Measurements from ENCODE around the gene NFIX.

NFIX gene

DNA sequence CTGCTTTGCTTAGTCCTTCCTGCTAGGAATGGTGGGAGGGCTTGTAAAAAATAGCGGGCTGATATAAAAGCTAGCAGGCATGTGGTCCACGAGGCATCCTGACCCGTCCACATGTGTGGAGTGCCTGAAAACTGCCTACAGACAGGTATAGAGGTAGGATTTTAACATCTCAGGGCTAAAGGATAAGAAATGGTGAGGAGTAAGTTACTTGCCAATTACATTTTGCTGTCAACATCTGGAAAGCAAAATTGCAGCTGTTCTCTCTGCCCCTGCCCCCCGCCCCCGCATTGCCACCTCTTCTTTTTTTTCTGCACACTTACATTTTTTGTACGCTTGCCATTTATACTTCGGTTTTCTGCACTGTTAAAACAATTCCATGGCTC, 21.0 kb downstream of the NFIX start:
- TF ChIP-seq, protein P1, sequence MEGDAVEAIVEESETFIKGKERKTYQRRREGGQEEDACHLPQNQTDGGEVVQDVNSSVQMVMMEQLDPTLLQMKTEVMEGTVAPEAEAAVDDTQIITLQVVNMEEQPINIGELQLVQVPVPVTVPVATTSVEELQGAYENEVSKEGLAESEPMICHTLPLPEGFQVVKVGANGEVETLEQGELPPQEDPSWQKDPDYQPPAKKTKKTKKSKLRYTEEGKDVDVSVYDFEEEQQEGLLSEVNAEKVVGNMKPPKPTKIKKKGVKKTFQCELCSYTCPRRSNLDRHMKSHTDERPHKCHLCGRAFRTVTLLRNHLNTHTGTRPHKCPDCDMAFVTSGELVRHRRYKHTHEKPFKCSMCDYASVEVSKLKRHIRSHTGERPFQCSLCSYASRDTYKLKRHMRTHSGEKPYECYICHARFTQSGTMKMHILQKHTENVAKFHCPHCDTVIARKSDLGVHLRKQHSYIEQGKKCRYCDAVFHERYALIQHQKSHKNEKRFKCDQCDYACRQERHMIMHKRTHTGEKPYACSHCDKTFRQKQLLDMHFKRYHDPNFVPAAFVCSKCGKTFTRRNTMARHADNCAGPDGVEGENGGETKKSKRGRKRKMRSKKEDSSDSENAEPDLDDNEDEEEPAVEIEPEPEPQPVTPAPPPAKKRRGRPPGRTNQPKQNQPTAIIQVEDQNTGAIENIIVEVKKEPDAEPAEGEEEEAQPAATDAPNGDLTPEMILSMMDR (IDR thresholded peaks at IDR 0.05): no peak
- peaks cover 90% of the 10 kb centered on the region for H3K27me3 ChIP-seq
- H3K4me3 ChIP-seq (ENCODE audit: low read depth in 1 of 2, low read length in 1 of 2): no peak overlapping the region
- H3K9me3 ChIP-seq: no peaks in the 10 kb centered on the region
- peaks cover 5 to 26% of the 10 kb centered on the region in 2 experiments for H3K4me1 ChIP-seq (ENCODE audit: control insufficient read depth in 1 of 2, insufficient read depth in 1 of 2, low read depth in 1 of 2, low read length in 1 of 2)
- no peak overlapping the region for H3K27ac ChIP-seq
- no peaks in the 10 kb centered on the region for H3K36me3 ChIP-seq

DNA sequence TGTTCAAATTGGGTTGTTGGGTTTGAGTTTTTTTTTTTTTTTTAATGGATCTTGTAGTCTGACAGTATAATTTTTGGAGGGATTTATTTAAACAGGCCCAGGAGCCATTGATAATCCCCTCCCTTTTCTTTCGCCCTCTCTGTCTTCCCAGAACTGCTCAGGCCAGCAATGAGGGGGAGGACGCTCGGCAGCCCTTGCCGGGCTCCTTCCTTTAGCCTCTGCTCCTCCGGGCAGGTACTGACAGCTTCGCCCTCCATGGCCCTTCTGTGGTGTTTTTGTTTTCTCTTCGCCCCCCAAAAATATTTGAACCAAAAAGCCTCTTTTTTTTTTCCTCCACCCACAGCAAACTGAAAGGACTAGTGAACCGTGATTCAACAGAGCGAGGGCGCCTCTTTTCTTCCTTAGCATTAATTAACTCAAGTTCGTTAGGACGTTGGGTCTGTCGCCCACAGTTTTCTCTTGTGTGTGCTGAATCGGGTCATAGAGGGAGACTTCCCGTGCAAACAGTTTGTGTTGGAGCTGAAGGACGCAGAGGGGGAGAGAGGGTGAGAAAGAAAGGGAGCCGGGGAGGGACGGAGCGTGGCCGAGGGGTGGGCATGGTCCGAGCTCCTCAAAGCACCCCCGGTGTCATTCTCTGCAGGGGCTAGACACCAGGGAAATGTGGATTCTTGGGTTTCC, 21.5 kb downstream of the NFIX start:
- H3K4me1 ChIP-seq (ENCODE audit: control insufficient read depth in 1 of 2, insufficient read depth in 1 of 2, low read depth in 1 of 2, low read length in 1 of 2): peaks cover 5 to 26% of the 10 kb centered on the region in 2 experiments
- peaks cover 90% of the 10 kb centered on the region for H3K27me3 ChIP-seq
- TF ChIP-seq, protein P1 (IDR thresholded peaks at IDR 0.05): no peak
- no peak overlapping the region for H3K4me3 ChIP-seq (ENCODE audit: low read depth in 1 of 2, low read length in 1 of 2)
- no peaks in the 10 kb centered on the region for H3K36me3 ChIP-seq
- no peak overlapping the region for H3K27ac ChIP-seq
- H3K9me3 ChIP-seq: no peaks in the 10 kb centered on the region

DNA sequence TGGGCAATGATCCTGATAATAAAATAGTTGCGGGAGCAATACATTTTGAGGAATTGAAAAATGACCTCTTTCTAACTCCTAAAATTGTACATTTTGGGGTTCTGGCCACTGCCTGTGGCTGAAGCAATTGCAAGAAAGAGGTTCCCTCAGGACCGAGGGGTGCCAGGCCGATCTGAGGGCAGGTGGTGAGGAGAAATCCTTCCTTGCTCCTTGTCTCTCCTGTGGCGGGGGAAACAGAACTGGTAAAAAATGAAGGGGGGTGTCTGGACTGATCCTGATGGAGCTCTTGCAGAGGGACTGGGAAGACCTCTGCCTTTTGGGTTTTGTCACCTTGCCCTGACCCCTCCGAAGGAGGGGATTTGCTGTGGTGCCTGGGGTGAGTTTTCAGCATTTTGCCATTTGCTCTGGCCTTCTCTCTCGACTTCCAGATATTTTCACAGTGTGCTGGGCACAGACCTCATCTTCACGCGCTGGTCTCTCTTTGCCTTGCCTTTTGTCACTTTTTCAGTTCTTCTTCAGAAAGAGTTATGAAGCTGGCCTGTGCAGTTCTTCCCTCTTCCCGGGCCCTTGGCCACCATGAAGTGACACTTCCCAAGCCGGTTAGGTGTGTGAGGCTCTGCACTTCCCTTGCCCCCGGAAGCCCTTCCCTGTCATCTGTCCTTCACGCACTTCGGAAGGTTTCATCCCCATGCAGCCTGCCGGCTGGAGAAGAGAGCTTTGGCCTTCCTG, 22.2 kb downstream of the NFIX start:
- Histone ChIP-seq H3K9me3 (no peaks in the 10 kb centered on the region), H3K4me3 (ENCODE audit: low read depth in 1 of 2, low read length in 1 of 2) (no peak overlapping the region), H3K4me1 (ENCODE audit: control insufficient read depth in 1 of 2, insufficient read depth in 1 of 2, low read depth in 1 of 2, low read length in 1 of 2) (peaks cover 5 to 20% of the 10 kb centered on the region in 2 experiments), H3K36me3 (no peaks in the 10 kb centered on the region), H3K27ac (no peak overlapping the region), H3K27me3 (peaks cover 90% of the 10 kb centered on the region)
- TF ChIP-seq, protein P1 (IDR thresholded peaks at IDR 0.05): no peak

DNA sequence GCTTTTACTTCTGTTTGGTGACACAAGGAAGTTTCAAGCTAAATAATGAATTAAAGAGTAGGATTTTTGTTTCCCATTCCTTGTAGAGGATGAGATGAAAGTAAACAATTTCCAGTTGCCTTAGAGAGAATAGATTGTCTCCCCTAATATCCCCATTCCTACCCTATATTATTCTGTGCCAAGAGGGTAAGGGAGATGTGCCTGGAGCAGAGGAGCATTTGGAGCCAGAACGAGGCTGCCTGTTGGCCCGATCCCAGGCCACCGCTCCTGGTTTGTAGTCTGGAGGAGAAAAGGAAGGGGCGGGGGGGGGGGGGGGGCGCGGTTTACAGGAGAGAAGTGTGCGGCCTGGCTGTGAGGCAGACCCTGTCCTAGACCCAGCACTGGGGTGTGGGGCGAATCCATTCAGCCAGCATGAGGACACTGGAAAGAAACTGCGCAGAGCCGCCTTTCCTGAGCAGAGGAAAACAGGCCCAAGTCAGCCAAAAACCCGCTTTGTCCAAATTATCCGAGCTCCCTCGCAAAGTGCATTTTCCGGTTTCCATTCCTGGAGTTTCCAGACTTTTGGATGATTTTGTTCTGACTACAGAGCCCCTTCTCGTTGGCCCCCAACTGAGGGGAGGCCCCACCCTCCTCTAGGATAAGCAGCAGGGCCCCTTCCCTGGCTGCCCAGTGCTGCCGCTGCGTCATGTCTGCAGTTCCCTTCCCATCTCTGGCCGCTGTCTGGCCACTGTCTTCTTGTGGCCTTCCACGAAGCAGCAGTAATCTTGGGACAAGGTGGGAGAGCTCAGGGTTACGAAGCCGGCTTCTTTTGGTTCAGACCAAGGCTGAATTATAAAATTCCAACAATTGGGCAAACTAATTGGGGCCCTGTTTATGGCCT, 23.0 kb downstream of the NFIX start:
- no peaks in the 10 kb centered on the region for H3K9me3 ChIP-seq
- H3K4me1 ChIP-seq (ENCODE audit: control insufficient read depth in 1 of 2, insufficient read depth in 1 of 2, low read depth in 1 of 2, low read length in 1 of 2): peaks cover 0 to 19% of the 10 kb centered on the region in 2 experiments
- no peaks in the 10 kb centered on the region for H3K36me3 ChIP-seq
- TF ChIP-seq, protein P1 (IDR thresholded peaks at IDR 0.05): no peak
- H3K27ac ChIP-seq: no peak overlapping the region
- H3K4me3 ChIP-seq (ENCODE audit: low read depth in 1 of 2, low read length in 1 of 2): no peak overlapping the region
- peaks cover 90% of the 10 kb centered on the region for H3K27me3 ChIP-seq

DNA sequence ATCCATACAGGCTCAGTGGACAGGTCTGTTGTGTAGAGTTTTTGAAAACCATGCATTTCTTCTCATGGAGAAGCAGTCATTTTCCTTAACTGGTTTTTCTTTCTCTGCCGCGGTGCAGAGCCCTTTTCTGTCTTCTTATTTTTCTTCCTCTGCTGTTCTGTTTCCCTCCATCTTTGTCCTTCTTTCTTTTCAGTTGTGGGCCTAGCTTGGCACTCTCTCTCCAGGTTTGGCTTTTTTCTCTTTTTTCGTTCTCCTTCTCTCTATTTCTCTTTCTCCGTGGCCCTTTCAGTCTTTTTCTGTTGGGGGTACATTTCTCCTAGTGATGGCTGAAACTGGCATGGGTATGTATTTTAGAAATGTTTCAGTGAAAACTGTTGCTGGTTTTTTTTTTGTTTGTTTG, 24.1 kb downstream of the NFIX start:
- Histone ChIP-seq H3K27me3 (peaks cover 90% of the 10 kb centered on the region), H3K36me3 (no peaks in the 10 kb centered on the region), H3K4me3 (ENCODE audit: low read depth in 1 of 2, low read length in 1 of 2) (no peak overlapping the region), H3K27ac (no peak overlapping the region), H3K4me1 (ENCODE audit: control insufficient read depth in 1 of 2, insufficient read depth in 1 of 2, low read depth in 1 of 2, low read length in 1 of 2) (peaks cover 0 to 17% of the 10 kb centered on the region in 2 experiments), H3K9me3 (no peaks in the 10 kb centered on the region)
- TF ChIP-seq, protein P1 (IDR thresholded peaks at IDR 0.05): no peak
